ENCODE results near the gene SPP1. TPM values are rescaled to one million over a fixed set of nuclear protein-coding genes. Genes with fewer than 3 reads are reported as not detected.

The SPP1 gene
- total and polyA plus RNA-seq, 10 of the 15 experiments (the other 5 are each of a cell fraction or from before 2014, with no cell fraction given) = 0.05 to 1.1 (median 0.39) TPM; not detected in 6

DNA sequence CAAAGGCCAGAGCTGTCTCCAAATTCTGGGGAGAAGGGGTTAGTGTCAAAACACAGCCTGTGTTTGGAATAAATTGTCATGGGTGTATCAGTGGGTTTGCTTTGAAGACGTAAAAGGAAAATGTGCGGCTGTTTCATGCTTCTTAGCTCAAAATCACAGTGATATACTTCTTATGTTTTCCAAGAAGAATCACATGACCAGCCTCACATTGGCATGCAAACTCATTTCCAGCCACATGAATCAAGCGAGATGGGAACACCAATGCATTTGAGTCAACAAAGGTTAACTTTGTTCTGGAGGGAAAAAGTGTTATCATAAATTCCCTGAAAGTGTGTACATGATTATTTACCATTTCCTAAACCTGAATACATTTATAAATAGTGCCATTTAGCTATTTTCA, 19.0 kb upstream of the SPP1 start:
- CTCF ChIA-PET = interaction anchor here (2.4 kb wide), 1 partner anchor 17 kb away, joined by 9 read pairs; no protein-coding TSS in a partner anchor
- in situ Hi-C loops (cut with MboI) (no loop called here), intact Hi-C loops (cut with micrococcal nuclease; ENCODE audit: unreplicated experiment) (no loop called here)
- H3K4me3 ChIP-seq = no peak overlapping the region
- RAD21 ChIA-PET (ENCODE audit: unreplicated experiment) = interaction anchor here (1.4 kb wide), 1 partner anchor 77 kb away, joined by 4 read pairs; no protein-coding TSS in a partner anchor
- no peaks in the 10 kb centered on the region for H3K27me3 ChIP-seq (replicated peaks in 1 of 2; ENCODE audit: control insufficient read depth in 2 of 2, insufficient read depth in 2 of 2, low read length in 1 of 2)
- POLR2A ChIA-PET = no interaction called here
- no peak overlapping the region for H2AFZ ChIP-seq (ENCODE audit: control insufficient read depth, low read depth, low read length)
- no peaks in the 10 kb centered on the region for H3K4me1 ChIP-seq (ENCODE audit: control insufficient read depth, insufficient read depth, low read length)
- H3K9ac ChIP-seq (ENCODE audit: control insufficient read depth, insufficient read depth, low read length) = no peak overlapping the region
- no TSS peak for BruUV-seq (replicated peaks)
- no peaks in the 10 kb centered on the region for H3K36me3 ChIP-seq (ENCODE audit: control insufficient read depth in 2 of 2, insufficient read depth in 2 of 2, low read length in 1 of 2)
- H3K9me3 ChIP-seq (replicated peaks; ENCODE audit: control insufficient read depth, insufficient read depth, low read length) = no peaks in the 10 kb centered on the region
- 63% methylated on average over 3 of the region's 3 CpGs for WGBS (ENCODE audit: insufficient coverage, insufficient replicate concordance, low lambda C conversion rate, missing lambda C conversion rate)
- TF ChIP-seq EP300 (IDR thresholded peaks at IDR 0.05; ENCODE audit: borderline replicate concordance in 1 of 2, control insufficient read depth in 1 of 2, low read depth in 2 of 2, low read length in 2 of 2) = no peak
- no peak for TF ChIP-seq SIN3A (IDR thresholded peaks at IDR 0.05; ENCODE audit: low read depth, low read length)
- SMC1A ChIA-PET (ENCODE audit: uncharacterized antibody, unreplicated experiment) = interaction anchor here (1.1 kb wide), 2 partner anchors 16 to 17 kb away, joined by 3 read pairs; no protein-coding TSS in a partner anchor
- ATAC-seq (no peak), DNase-seq (ENCODE audit: low read depth, low spot score) (no peak), FAIRE-seq (no peak)
- H3K4me2 ChIP-seq (ENCODE audit: control insufficient read depth, insufficient read depth) = no peak overlapping the region
- no peak overlapping the region for H3K27ac ChIP-seq (ENCODE audit: control insufficient read depth, insufficient read depth)
- no peaks in the 10 kb centered on the region for H3K79me2 ChIP-seq (ENCODE audit: control insufficient read depth, insufficient read depth, low read length)
- H4K20me1 ChIP-seq (ENCODE audit: control insufficient read depth, insufficient read depth) = no peaks in the 10 kb centered on the region

DNA sequence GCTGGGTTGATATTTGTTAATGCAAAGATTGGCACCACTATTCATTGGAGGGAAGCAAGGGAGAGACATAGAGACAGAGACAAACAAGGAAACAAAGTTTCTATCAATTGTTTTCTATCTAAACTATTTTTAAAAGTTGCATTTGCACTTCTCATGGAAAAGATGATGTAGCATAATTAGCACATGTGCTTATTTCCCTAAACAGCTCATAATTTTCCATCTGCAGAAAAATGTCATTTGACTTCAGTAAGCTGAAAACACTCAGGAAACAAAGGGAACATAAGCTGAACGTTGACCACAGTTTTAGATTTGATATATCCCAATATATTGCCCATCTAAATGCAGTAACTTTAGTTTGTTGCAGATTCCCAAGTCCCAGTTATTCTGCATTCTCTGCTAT, 18.5 kb upstream of the SPP1 start:
- no peaks in the 10 kb centered on the region for H3K4me1 ChIP-seq (ENCODE audit: control insufficient read depth, insufficient read depth, low read length)
- ChIA-PET RAD21 (ENCODE audit: unreplicated experiment) (no interaction called here), SMC1A (ENCODE audit: uncharacterized antibody, unreplicated experiment) (interaction anchor here (1.1 kb wide), 1 partner anchor 16 kb away, joined by 3 read pairs; no protein-coding TSS in a partner anchor), CTCF (interaction anchor here (2.4 kb wide), 1 partner anchor 17 kb away, joined by 9 read pairs; no protein-coding TSS in a partner anchor), POLR2A (no interaction called here)
- DNase-seq (ENCODE audit: low read depth, low spot score) (no peak), ATAC-seq (no peak), FAIRE-seq (no peak)
- H3K9ac ChIP-seq (ENCODE audit: control insufficient read depth, insufficient read depth, low read length) = no peak overlapping the region
- H3K27me3 ChIP-seq (replicated peaks in 1 of 2; ENCODE audit: control insufficient read depth in 2 of 2, insufficient read depth in 2 of 2, low read length in 1 of 2) = no peaks in the 10 kb centered on the region
- H3K36me3 ChIP-seq (ENCODE audit: control insufficient read depth in 2 of 2, insufficient read depth in 2 of 2, low read length in 1 of 2) = no peaks in the 10 kb centered on the region
- no peak overlapping the region for H3K27ac ChIP-seq (ENCODE audit: control insufficient read depth, insufficient read depth)
- TF ChIP-seq NR2C2 (IDR thresholded peaks at IDR 0.05; ENCODE audit: borderline replicate concordance, control insufficient read depth, insufficient read length, low read depth) (no peak), SMAD1 (IDR thresholded peaks at IDR 0.05; ENCODE audit: low read depth, partially characterized antibody) (no peak), MTA3 (IDR thresholded peaks at IDR 0.05; ENCODE audit: borderline replicate concordance, low read length) (no peak), WRNIP1 (IDR thresholded peaks at IDR 0.05; ENCODE audit: borderline replicate concordance, low read depth, low read length) (no peak), PML (IDR thresholded peaks at IDR 0.05; ENCODE audit: low read length) (no peak), SMARCA5 (IDR thresholded peaks at IDR 0.05) (no peak), CREB1 (IDR thresholded peaks at IDR 0.05; ENCODE audit: low read depth) (no peak), BMI1 (IDR thresholded peaks at IDR 0.05; ENCODE audit: borderline replicate concordance) (no peak), LARP7 (IDR thresholded peaks at IDR 0.05) (no peak)
- TF ChIP-seq, protein P1, sequence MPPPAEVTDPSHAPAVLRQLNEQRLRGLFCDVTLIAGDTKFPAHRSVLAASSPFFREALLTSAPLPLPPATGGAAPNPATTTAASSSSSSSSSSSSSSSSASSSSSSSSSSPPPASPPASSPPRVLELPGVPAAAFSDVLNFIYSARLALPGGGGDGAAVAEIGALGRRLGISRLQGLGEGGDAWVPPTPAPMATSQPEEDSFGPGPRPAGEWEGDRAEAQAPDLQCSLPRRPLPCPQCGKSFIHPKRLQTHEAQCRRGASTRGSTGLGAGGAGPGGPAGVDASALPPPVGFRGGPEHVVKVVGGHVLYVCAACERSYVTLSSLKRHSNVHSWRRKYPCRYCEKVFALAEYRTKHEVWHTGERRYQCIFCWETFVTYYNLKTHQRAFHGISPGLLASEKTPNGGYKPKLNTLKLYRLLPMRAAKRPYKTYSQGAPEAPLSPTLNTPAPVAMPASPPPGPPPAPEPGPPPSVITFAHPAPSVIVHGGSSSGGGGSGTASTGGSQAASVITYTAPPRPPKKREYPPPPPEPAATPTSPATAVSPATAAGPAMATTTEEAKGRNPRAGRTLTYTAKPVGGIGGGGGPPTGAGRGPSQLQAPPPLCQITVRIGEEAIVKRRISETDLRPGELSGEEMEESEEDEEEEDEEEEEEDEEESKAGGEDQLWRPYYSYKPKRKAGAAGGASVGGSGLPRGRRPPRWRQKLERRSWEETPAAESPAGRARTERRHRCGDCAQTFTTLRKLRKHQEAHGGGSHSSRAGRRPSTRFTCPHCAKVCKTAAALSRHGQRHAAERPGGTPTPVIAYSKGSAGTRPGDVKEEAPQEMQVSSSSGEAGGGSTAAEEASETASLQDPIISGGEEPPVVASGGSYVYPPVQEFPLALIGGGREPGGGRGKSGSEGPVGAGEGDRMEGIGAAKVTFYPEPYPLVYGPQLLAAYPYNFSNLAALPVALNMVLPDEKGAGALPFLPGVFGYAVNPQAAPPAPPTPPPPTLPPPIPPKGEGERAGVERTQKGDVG (CRISPR knock-in tag; IDR thresholded peaks at IDR 0.05) = no peak
- TF ChIP-seq, protein P2, sequence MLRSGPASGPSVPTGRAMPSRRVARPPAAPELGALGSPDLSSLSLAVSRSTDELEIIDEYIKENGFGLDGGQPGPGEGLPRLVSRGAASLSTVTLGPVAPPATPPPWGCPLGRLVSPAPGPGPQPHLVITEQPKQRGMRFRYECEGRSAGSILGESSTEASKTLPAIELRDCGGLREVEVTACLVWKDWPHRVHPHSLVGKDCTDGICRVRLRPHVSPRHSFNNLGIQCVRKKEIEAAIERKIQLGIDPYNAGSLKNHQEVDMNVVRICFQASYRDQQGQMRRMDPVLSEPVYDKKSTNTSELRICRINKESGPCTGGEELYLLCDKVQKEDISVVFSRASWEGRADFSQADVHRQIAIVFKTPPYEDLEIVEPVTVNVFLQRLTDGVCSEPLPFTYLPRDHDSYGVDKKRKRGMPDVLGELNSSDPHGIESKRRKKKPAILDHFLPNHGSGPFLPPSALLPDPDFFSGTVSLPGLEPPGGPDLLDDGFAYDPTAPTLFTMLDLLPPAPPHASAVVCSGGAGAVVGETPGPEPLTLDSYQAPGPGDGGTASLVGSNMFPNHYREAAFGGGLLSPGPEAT (IDR thresholded peaks at IDR 0.05; ENCODE audit: low read depth) = no peak
- H3K4me3 ChIP-seq = no peak overlapping the region
- no peak overlapping the region for H2AFZ ChIP-seq (ENCODE audit: control insufficient read depth, low read depth, low read length)
- H3K79me2 ChIP-seq (ENCODE audit: control insufficient read depth, insufficient read depth, low read length) = no peaks in the 10 kb centered on the region
- no peaks in the 10 kb centered on the region for H4K20me1 ChIP-seq (ENCODE audit: control insufficient read depth, insufficient read depth)
- no peaks in the 10 kb centered on the region for H3K9me3 ChIP-seq (replicated peaks; ENCODE audit: control insufficient read depth, insufficient read depth, low read length)
- intact Hi-C loops (cut with micrococcal nuclease; ENCODE audit: unreplicated experiment) = no loop called here
- no TSS peak for BruUV-seq (replicated peaks)
- WGBS (ENCODE audit: insufficient coverage, insufficient replicate concordance, low lambda C conversion rate, missing lambda C conversion rate) = 5% methylated on average over 1 of the region's 1 CpG
- in situ Hi-C loops (cut with MboI) = no loop called here
- no peak overlapping the region for H3K4me2 ChIP-seq (ENCODE audit: control insufficient read depth, insufficient read depth)

All from GM12878 (cell line).